Fibroblast of lung (primary cell): Measurements from ENCODE around the gene TENM3. TPM values are rescaled to one million over a fixed set of nuclear protein-coding genes. Genes with fewer than 3 reads are reported as not detected.

Experiments
- DNase-seq, 2 donors: peaks; one replicate each; pipeline versions ENCODE4 v3.0.0 to v3.0.0-alpha.2; 2010; ENCODE audit warnings: low read depth in 2 of 2
- H2AFZ ChIP-seq: 2 replicates; pipeline ENCODE4 v1.5.1; 2012; ENCODE audit warnings: low read length, control low read depth, inconsistent platforms
- H3K27ac ChIP-seq: 2 replicates; pipeline ENCODE4 v1.5.1; 2011; ENCODE audit warnings: low read length, control low read depth; ENCODE audit not compliant: insufficient read depth
- H3K27me3 ChIP-seq: 2 replicates; pipeline ENCODE4 v1.5.1; 2011; ENCODE audit warnings: mild to moderate bottlenecking, low read length; ENCODE audit not compliant: control insufficient read depth, insufficient read depth
- H3K36me3 ChIP-seq: 2 replicates; pipeline ENCODE4 v1.5.1; 2011; ENCODE audit warnings: low read length; ENCODE audit not compliant: control insufficient read depth, insufficient read depth
- H3K4me1 ChIP-seq: 2 replicates; pipeline ENCODE4 v1.5.1; 2011; ENCODE audit warnings: low read length; ENCODE audit not compliant: control insufficient read depth, insufficient read depth; ENCODE audit errors: extremely low read depth
- H3K4me2 ChIP-seq: 2 replicates; pipeline ENCODE4 v1.5.1; 2011; ENCODE audit warnings: low read length, control low read depth; ENCODE audit not compliant: insufficient read depth; ENCODE audit errors: extremely low read depth
- H3K4me3 ChIP-seq, 4 experiments: fragments of 200-600 bp in 1 of 4; sonication (generic) in 1 of 4; replicated peaks in 1 of 4; 2 replicates each; pipeline ENCODE4 v1.5.1; 2011 to 2016; ENCODE audit warnings: low read length in 4 of 4, low read depth in 3 of 4, mild to moderate bottlenecking in 3 of 4, control low read depth in 2 of 4, inconsistent platforms in 1 of 4, mixed read lengths in 1 of 4; ENCODE audit not compliant: insufficient read depth in 1 of 4; ENCODE audit errors: control extremely low read depth in 1 of 4
- H3K79me2 ChIP-seq: 2 replicates; pipeline ENCODE4 v1.5.1; 2012; ENCODE audit warnings: mild to moderate bottlenecking, low read length, inconsistent platforms; ENCODE audit not compliant: control insufficient read depth, insufficient read depth
- H3K9ac ChIP-seq: 2 replicates; pipeline ENCODE4 v1.5.1; 2011; ENCODE audit warnings: mild to moderate bottlenecking, low read length, control low read depth; ENCODE audit not compliant: insufficient read depth
- H3K9me3 ChIP-seq: 2 replicates; pipeline ENCODE4 v1.5.1; 2012; ENCODE audit warnings: low read depth, low read length; ENCODE audit not compliant: control insufficient read depth, insufficient read depth
- H4K20me1 ChIP-seq: 2 replicates; pipeline ENCODE4 v1.5.1; 2011; ENCODE audit warnings: low read length; ENCODE audit not compliant: control insufficient read depth, insufficient read depth; ENCODE audit errors: extremely low read depth
- CTCF ChIP-seq, 2 donors: IDR thresholded peaks in 1 of 2; conservative IDR thresholded peaks in 1 of 2; 1 replicate in 1 of 2; 2 replicates in 1 of 2; pipeline ENCODE4 v1.5.1; 2011 to 2012; ENCODE audit warnings: low read length in 2 of 2, control low read depth in 1 of 2, inconsistent platforms in 1 of 2, low read depth in 1 of 2, mild to moderate bottlenecking in 1 of 2
- EZH2 ChIP-seq: IDR thresholded peaks from 2 replicates; pipeline ENCODE4 v1.5.1; 2012; ENCODE audit warnings: low read length, control low read depth, mild to moderate bottlenecking; ENCODE audit errors: missing control alignments
- polyA plus RNA-seq, 2 donors: library from polyadenylated mRNA; depleted of rRNA in 1 of 2; stranded (reverse) in 1 of 2; unstranded in 1 of 2; fragments of >200 nt; gene quantifications; 2 replicates each; pipeline ENCODE4 v1.2.1, GENCODE V29; 2011 to 2012; ENCODE audit warnings: missing spikeins in 1 of 2
- total RNA-seq: library from RNA; depleted of rRNA; stranded (reverse); fragments of >200 nt; gene quantifications from 2 replicates; pipeline ENCODE4 v1.2.1, GENCODE V29; 2014

TENM3 gene
- total and polyA plus RNA-seq, 2 donors (not counting 1 experiment from before 2014, with no cell fraction given): 2.7 to 3.6 TPM

- Histone ChIP-seq H3K36me3 (no peaks in the 10 kb centered on the region), H4K20me1 (no peaks in the 10 kb centered on the region), H3K27me3 (no peaks in the 10 kb centered on the region), H3K9me3 (no peaks in the 10 kb centered on the region), H3K4me1 (no peaks in the 10 kb centered on the region), H2AFZ (no peak overlapping the region), H3K79me2 (no peaks in the 10 kb centered on the region), H3K9ac (no peak overlapping the region), H3K27ac (no peak overlapping the region), H3K4me3 (no peak overlapping the region), H3K4me2 (no peak overlapping the region)
- TF ChIP-seq CTCF (conservative IDR thresholded peaks at IDR 0.05 in 1 of 2, IDR thresholded peaks at IDR 0.05 in 1 of 2; ENCODE audit: low read depth in 1 of 2, low read length in 2 of 2): no peak
- TF ChIP-seq EZH2: no peak
- DNase-seq: no peak
Measured at GRCh38 chr4:182251116-182251515, 7.9 kb downstream of the TENM3 start.

DNA sequence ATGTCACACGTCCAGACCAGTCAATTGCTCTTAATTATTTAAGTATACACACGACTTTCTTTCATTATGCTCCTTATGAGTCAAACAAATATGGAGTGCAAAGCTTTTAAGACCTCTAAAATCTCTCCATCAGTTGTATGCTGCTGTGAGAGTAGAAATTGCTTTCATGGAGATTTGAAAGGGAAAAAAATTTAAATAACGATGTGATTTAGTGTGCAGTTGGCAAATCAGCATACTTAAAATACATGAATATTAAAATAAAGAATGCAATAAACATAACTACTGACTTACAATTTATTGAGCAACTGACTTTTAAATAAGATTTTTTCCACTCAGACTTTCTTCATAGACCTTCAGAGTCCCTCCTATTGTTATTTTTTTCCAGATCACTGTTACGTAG lies 9.0 kb downstream of the TENM3 start:
- DNase-seq: no peak
- TF ChIP-seq EZH2 (no peak), CTCF (conservative IDR thresholded peaks at IDR 0.05 in 1 of 2, IDR thresholded peaks at IDR 0.05 in 1 of 2; ENCODE audit: low read depth in 1 of 2, low read length in 2 of 2) (no peak)
- Histone ChIP-seq H4K20me1 (no peaks in the 10 kb centered on the region), H2AFZ (no peak overlapping the region), H3K9me3 (no peaks in the 10 kb centered on the region), H3K4me2 (no peak overlapping the region), H3K4me1 (no peaks in the 10 kb centered on the region), H3K79me2 (no peaks in the 10 kb centered on the region), H3K27ac (no peak overlapping the region), H3K27me3 (no peaks in the 10 kb centered on the region), H3K36me3 (no peaks in the 10 kb centered on the region), H3K4me3 (no peak overlapping the region), H3K9ac (no peak overlapping the region)

DNA sequence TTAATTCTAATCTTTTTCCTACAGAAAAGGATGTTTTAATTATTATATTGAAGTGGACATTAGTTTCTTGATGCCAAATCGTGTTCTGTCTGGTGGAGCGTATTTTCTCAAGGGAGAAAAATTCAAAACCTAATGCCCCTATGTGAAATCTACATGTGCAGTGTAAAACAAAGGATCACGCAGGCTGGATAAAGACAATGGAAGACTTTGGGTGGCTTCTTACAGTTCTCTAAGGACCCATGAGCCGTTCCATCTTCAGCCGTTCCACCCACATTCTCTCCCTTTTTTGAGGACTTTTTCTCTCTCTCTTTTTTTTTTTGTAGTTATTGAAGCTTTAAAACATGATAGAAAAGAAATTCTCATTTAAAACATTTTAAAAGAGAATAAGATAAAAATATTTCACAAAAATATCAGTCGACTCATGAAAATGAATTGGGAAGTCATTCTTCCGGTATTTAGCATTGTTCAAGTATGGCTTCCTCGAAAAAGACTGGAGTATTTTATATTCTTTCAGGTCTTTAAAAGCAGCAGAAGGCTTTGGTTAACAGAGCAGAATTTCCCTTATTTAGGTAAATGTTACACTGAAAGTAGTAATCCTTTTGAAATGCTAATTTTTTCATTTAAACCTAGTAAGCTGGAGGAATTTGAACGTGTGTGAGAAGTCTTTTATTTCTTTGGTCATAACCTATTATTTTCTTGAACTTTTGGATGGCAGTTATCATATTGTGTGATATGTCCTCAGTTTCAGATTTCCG lies 11.0 kb downstream of the TENM3 start:
- H3K79me2 ChIP-seq: no peaks in the 10 kb centered on the region
- no peaks in the 10 kb centered on the region for H3K36me3 ChIP-seq
- H2AFZ ChIP-seq: no peak overlapping the region
- H3K9me3 ChIP-seq: no peaks in the 10 kb centered on the region
- no peaks in the 10 kb centered on the region for H3K4me1 ChIP-seq
- H3K4me3 ChIP-seq: no peak overlapping the region
- H3K9ac ChIP-seq: no peak overlapping the region
- no peak overlapping the region for H3K27ac ChIP-seq
- no peak for DNase-seq
- H3K4me2 ChIP-seq: no peak overlapping the region
- H4K20me1 ChIP-seq: no peaks in the 10 kb centered on the region
- no peaks in the 10 kb centered on the region for H3K27me3 ChIP-seq
- TF ChIP-seq EZH2 (no peak), CTCF (conservative IDR thresholded peaks at IDR 0.05 in 1 of 2, IDR thresholded peaks at IDR 0.05 in 1 of 2; ENCODE audit: low read depth in 1 of 2, low read length in 2 of 2) (no peak)
